Endothelial cell of umbilical vein (primary cell): Measurements from ENCODE around the gene ANKRD13C. TPM values are rescaled to one million over a fixed set of nuclear protein-coding genes. Genes with fewer than 3 reads are reported as not detected.

Source experiments
- BruUV-seq: library from RNA; stranded (reverse); fragments of 400-500 nt; replicated peaks from 2 replicates; lab custom pipeline; 2021; lab: Mats Ljungman, UMichigan
- CTCF ChIA-PET: fragments of 300-600, 350-600 bp; sonication (Branson Sonifier 250); formaldehyde crosslinking; loops from one replicate; lab custom pipeline; 2021; ENCODE audit warnings: antibody characterized with exemption, inconsistent platforms; lab: Charles Lee
- POLR2A ChIA-PET: fragments of 300-600, 350-600 bp; sonication (Branson Sonifier 250); formaldehyde crosslinking; loops from one replicate; lab custom pipeline; 2021; ENCODE audit warnings: antibody characterized with exemption, inconsistent platforms; lab: Charles Lee
- DNase-seq: peaks from one replicate; pipeline ENCODE4 v3.0.0-alpha.2; 2011; ENCODE audit warnings: low read depth, low spot score
- FAIRE-seq: peaks from 2 replicates; lab custom pipeline; 2011; peaks lifted over from hg19 to GRCh38; lab: Jason Lieb, UNC
- H2AFZ ChIP-seq: 2 replicates; pipeline ENCODE4 v1.6.0; 2012; ENCODE audit warnings: low read depth, low read length, control low read depth, inconsistent platforms
- H3K27ac ChIP-seq: 2 replicates; pipeline ENCODE4 v1.5.1; 2011; ENCODE audit warnings: low read depth, mild to moderate bottlenecking, control low read depth, low read length, moderate library complexity; ENCODE audit not compliant: insufficient read depth
- H3K27me3 ChIP-seq, 2 experiments: 2 replicates each; pipeline versions ENCODE4 v1.6.0 to v1.6.1; 2011; ENCODE audit warnings: low read length in 2 of 2, mixed read lengths in 1 of 2; ENCODE audit not compliant: control insufficient read depth in 2 of 2, insufficient read depth in 2 of 2
- H3K36me3 ChIP-seq, 2 experiments: 2 replicates in 1 of 2; 3 replicates in 1 of 2; pipeline ENCODE4 v1.5.1; 2011; ENCODE audit warnings: low read length in 2 of 2, mild to moderate bottlenecking in 1 of 2, moderate library complexity in 1 of 2; ENCODE audit not compliant: control insufficient read depth in 2 of 2, insufficient read depth in 2 of 2; ENCODE audit errors: extremely low read depth in 1 of 2
- H3K4me1 ChIP-seq: 3 replicates; pipeline ENCODE4 v1.5.1; 2011; ENCODE audit warnings: mild to moderate bottlenecking, low read length; ENCODE audit not compliant: control insufficient read depth, insufficient read depth; ENCODE audit errors: extremely low read depth
- H3K4me2 ChIP-seq: 2 replicates; pipeline ENCODE4 v1.6.1; 2011; ENCODE audit warnings: low read length, control low read depth, mixed read lengths; ENCODE audit not compliant: insufficient read depth
- H3K4me3 ChIP-seq, 3 experiments: fragments of 200-600 bp in 1 of 3; sonication (generic), shearing (Covaris generic) in 1 of 3; replicated peaks in 1 of 3; 2 replicates each; pipeline ENCODE4 v1.5.1; 2011 to 2016; ENCODE audit warnings: control low read depth in 3 of 3, low read length in 3 of 3, mild to moderate bottlenecking in 2 of 3, inconsistent platforms in 1 of 3, low read depth in 1 of 3, moderate library complexity in 1 of 3; ENCODE audit not compliant: insufficient read depth in 1 of 3
- H3K79me2 ChIP-seq: 2 replicates; pipeline ENCODE4 v1.6.0; 2012; ENCODE audit warnings: low read length, inconsistent platforms; ENCODE audit not compliant: control insufficient read depth, insufficient read depth
- H3K9ac ChIP-seq: replicated peaks from 2 replicates; pipeline ENCODE3; 2011; ENCODE audit warnings: low read length, control low read depth; ENCODE audit not compliant: insufficient read depth; ENCODE audit errors: extremely low read depth
- H3K9me1 ChIP-seq: replicated peaks from 3 replicates; pipeline ENCODE4 v1.6.0; 2011; ENCODE audit warnings: mild to moderate bottlenecking, low read length; ENCODE audit not compliant: control insufficient read depth, insufficient read depth; ENCODE audit errors: extremely low read depth
- H3K9me3 ChIP-seq: replicated peaks from 2 replicates; pipeline ENCODE4 v1.5.1; 2012; ENCODE audit warnings: low read length, inconsistent platforms; ENCODE audit not compliant: control insufficient read depth, insufficient read depth
- H4K20me1 ChIP-seq: replicated peaks from 2 replicates; pipeline ENCODE3; 2011; ENCODE audit warnings: mild to moderate bottlenecking, low read length; ENCODE audit not compliant: control insufficient read depth, insufficient read depth; ENCODE audit errors: extremely low read depth
- EZH2 ChIP-seq: IDR thresholded peaks from 2 replicates; pipeline ENCODE4 v1.6.1; 2012; ENCODE audit warnings: borderline replicate concordance, low read depth, mild to moderate bottlenecking, moderate library complexity, low read length, inconsistent platforms; ENCODE audit not compliant: severe bottlenecking
- FOS ChIP-seq: IDR thresholded peaks from 2 replicates; pipeline ENCODE4 v1.6.1; 2011; ENCODE audit warnings: mild to moderate bottlenecking, low read length, moderate library complexity, borderline replicate concordance; ENCODE audit not compliant: insufficient read depth
- GATA2 ChIP-seq: IDR thresholded peaks from 2 replicates; pipeline ENCODE4 v1.7.0; 2011; ENCODE audit warnings: low read depth, mild to moderate bottlenecking, moderate library complexity, mixed read lengths, low read length; ENCODE audit not compliant: insufficient read length, insufficient read depth
- JUN ChIP-seq: IDR thresholded peaks from 2 replicates; pipeline ENCODE4 v1.6.1; 2011; ENCODE audit warnings: borderline replicate concordance, low read depth; ENCODE audit not compliant: insufficient read length, insufficient read depth
- MYC ChIP-seq: IDR thresholded peaks from one replicate; pipeline ENCODE4 v1.6.1; 2011; ENCODE audit warnings: mild to moderate bottlenecking, low read depth, low read length
- POLR2A ChIP-seq: IDR thresholded peaks from 2 replicates; pipeline ENCODE4 v1.6.1; 2012; ENCODE audit warnings: low read depth, mild to moderate bottlenecking, control low read depth, low read length
- POLR2AphosphoS5 ChIP-seq: IDR thresholded peaks from 2 replicates; pipeline ENCODE4 v1.6.1; 2012; ENCODE audit warnings: low read depth, mild to moderate bottlenecking, control low read depth, low read length, moderate library complexity; ENCODE audit not compliant: insufficient read depth
- dilution Hi-C: fragments of 300-500 bp; cut with MboI; formaldehyde crosslinking; loops from one replicate; pipeline ENCODE4 v1.15.0; 2019; ENCODE audit warnings: low sequenced_read_pairs; ENCODE audit not compliant: extremely low pct_ligation_motif_present
- intact Hi-C: fragments of 100-400 bp; cut with micrococcal nuclease; formaldehyde crosslinking; loops from one replicate; pipeline ENCODE4 v1.10.0; 2022
- polyA plus RNA-seq, 4 experiments: library from polyadenylated mRNA; depleted of rRNA in 3 of 4; stranded (reverse) in 3 of 4; unstranded in 1 of 4; fragments of >200 nt; gene quantifications; 2 replicates each; pipeline versions ENCODE4 v1.2.1 to v1.2.3, GENCODE V29; 2011 to 2012; ENCODE audit warnings: missing spikeins in 1 of 4
- total RNA-seq: library from RNA; stranded (reverse); gene quantifications from 2 replicates; pipeline ENCODE4 v1.2.3, GENCODE V29; 2021
- TF ChIP-seq, protein P1 (sequence below), 2 donors: IDR thresholded peaks; 1 replicate in 1 of 2; 2 replicates in 1 of 2; pipeline ENCODE4 v1.5.1; 2011; ENCODE audit warnings: low read length in 2 of 2, mild to moderate bottlenecking in 2 of 2, moderate library complexity in 2 of 2, control low read depth in 1 of 2, inconsistent platforms in 1 of 2, low read depth in 1 of 2; ENCODE audit not compliant: insufficient read depth in 1 of 2; ENCODE audit errors: extremely low read depth in 1 of 2
- TF ChIP-seq, protein P2 (sequence below): IDR thresholded peaks from 2 replicates; pipeline ENCODE4 v1.6.1; 2011; ENCODE audit not compliant: insufficient read depth, insufficient read length

The ANKRD13C gene
- total and polyA plus RNA-seq, 2 donors (not counting 3 experiments of a cell fraction or from before 2014, with no cell fraction given) = 4.6 to 17.3 TPM

DNA sequence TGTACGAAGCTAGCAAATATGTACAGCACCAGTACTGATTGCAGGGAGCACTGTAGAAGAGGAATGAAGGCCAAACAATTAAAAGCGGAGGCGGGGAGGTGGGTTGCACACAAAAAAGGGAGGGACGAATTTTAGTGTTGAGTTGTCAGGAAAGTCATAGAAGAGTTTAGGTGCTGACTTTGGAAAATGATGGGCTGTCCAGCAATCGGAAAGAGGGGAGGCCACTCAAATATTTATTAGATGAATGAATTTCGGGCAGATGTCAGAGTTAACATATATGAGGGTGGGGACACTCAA is 537 bp upstream of the ANKRD13C start:
- Histone ChIP-seq H3K4me2 (peak overlapping the region; percentile 98), H4K20me1 (no peaks in the 10 kb centered on the region), H2AFZ (peak overlapping the region; percentile 46), H3K9me3 (no peaks in the 10 kb centered on the region), H3K27me3 (no peaks in the 10 kb centered on the region), H3K9ac (peak overlapping the region; percentile 92), H3K79me2 (peaks cover 40% of the 10 kb centered on the region), H3K27ac (peak overlapping the region; percentile 83), H3K36me3 (no peaks in the 10 kb centered on the region), H3K9me1 (no peaks in the 10 kb centered on the region), H3K4me3 (peak overlapping the region in 2 of 3 experiments; percentile 83), H3K4me1 (peaks cover 11% of the 10 kb centered on the region)
- DNase-seq = no peak
- POLR2A ChIA-PET = interaction anchor here (1.0 to 1.6 kb wide), 4 partner anchors 11 to 86 kb away, joined by 3 to 13 read pairs (median 4); partner anchors contain the start of gene CTH
- BruUV-seq = TSS peak; percentile 83
- FAIRE-seq = no peak
- dilution Hi-C loops (no loop called here), intact Hi-C loops (loop anchor here (2.0 to 10.0 kb wide), 3 partner anchors 134 to 1860 kb away; partner anchors contain the start of genes DEPDC1 and LRRC40)
- TF ChIP-seq JUN = no peak
- TF ChIP-seq, protein P1, sequence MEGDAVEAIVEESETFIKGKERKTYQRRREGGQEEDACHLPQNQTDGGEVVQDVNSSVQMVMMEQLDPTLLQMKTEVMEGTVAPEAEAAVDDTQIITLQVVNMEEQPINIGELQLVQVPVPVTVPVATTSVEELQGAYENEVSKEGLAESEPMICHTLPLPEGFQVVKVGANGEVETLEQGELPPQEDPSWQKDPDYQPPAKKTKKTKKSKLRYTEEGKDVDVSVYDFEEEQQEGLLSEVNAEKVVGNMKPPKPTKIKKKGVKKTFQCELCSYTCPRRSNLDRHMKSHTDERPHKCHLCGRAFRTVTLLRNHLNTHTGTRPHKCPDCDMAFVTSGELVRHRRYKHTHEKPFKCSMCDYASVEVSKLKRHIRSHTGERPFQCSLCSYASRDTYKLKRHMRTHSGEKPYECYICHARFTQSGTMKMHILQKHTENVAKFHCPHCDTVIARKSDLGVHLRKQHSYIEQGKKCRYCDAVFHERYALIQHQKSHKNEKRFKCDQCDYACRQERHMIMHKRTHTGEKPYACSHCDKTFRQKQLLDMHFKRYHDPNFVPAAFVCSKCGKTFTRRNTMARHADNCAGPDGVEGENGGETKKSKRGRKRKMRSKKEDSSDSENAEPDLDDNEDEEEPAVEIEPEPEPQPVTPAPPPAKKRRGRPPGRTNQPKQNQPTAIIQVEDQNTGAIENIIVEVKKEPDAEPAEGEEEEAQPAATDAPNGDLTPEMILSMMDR (IDR thresholded peaks at IDR 0.05; ENCODE audit: extremely low read depth in 1 of 2, insufficient read depth in 1 of 2, low read depth in 1 of 2, low read length in 2 of 2) = no peak
- no peak for TF ChIP-seq POLR2A
- no peak for TF ChIP-seq GATA2
- TF ChIP-seq, protein P2, sequence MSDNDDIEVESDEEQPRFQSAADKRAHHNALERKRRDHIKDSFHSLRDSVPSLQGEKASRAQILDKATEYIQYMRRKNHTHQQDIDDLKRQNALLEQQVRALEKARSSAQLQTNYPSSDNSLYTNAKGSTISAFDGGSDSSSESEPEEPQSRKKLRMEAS = no peak
- TF ChIP-seq FOS = no peak
- TF ChIP-seq MYC = no peak
- no peak for TF ChIP-seq EZH2
- TF ChIP-seq POLR2AphosphoS5 = no peak
- CTCF ChIA-PET = interaction anchor here (1.8 kb wide), 1 partner anchor 56 kb away, joined by 11 read pairs; the partner anchor contains the start of gene CTH
